Measurements from ENCODE around the gene UQCRC2. TPM values are rescaled to one million over a fixed set of nuclear protein-coding genes. Genes with fewer than 3 reads are reported as not detected.
"Not testable (repeated sequence)": the region's sequence is repeated elsewhere in the genome, so short reads cannot be mapped to it uniquely, and the experiment has no call there.

Gene UQCRC2
- total RNA-seq, 1 experiment from 2014 or later = 137 TPM

DNA sequence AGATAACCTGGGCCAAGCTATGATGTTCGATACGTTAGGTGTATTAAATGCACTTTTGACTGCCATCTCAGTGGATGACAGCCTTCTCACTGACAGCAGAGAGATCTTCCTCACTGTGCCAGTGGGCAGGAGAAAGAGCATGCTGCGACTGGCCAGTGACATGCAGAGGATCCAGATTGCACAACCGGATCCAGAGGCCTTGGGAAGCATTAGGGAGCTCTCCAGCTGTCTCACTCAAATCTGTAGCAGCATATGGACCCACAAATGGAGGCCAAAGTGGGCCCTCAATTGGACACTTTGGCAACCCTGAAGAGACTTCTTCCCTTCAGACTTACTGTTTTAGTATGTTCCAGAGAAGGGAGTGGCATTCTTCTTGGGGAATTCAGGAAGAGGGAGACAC is 26.9 kb downstream of the UQCRC2 start:
- no peak for DNase-seq (ENCODE audit: low read depth)

DNA sequence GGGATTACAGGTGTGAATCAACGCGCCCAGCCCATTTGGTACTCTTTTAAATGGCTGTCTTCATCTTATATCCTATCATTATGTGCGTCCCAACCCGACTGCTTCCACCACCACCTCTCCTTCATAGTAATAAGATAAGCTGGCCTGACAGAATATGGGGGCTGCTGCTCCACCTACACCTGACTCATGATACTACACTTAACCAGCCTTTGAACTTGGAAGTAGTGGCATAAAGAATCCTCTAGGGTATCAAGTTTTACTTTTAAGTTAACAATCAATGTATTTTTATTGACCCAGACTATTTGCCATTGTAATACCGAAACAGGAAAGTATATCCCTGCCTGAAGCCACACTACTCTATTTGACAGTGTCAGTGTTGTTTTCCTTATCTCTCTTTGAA is 28.9 kb downstream of the UQCRC2 start:
- DNase-seq (ENCODE audit: low read depth) = no peak

GRCh38 chr16:21984062-21984461 is 30.9 kb downstream of the UQCRC2 start:
- DNase-seq (ENCODE audit: low read depth) = no peak

- DNase-seq (ENCODE audit: low read depth) = no peak
These were observed 32.4 kb downstream of the UQCRC2 start for GRCh38 chr16:21985524-21985923.

DNA sequence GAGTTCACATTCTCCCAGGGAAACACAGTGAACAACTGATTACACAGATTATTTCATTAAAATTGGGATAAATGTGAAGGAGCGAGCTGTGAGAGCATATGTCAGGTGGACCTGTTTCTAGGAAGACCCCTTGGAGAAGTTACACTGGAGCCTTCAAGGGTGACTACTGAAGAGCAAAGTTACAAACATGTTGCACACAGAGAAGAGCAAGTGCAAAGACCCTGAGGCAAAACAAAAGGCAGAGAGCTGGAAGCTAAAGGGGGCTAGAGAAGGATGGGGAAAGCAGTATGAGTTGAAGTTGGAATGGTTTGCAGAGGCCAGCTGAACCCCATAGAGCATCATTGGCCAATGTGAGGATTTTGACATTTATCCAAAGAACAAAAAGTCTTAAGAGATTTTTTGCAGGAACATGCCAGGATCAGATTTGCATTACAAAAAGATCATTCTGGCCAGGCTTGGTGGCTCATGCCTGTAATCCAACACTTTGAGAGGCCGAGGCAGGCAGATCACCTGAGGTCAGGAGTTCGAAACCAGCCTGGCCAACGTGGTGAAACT is 33.6 kb downstream of the UQCRC2 start:
- no peak for DNase-seq (ENCODE audit: low read depth)

- DNase-seq (ENCODE audit: low read depth) = no peak
These were observed 34.3 kb downstream of the UQCRC2 start for GRCh38 chr16:21987498-21987897.

DNA sequence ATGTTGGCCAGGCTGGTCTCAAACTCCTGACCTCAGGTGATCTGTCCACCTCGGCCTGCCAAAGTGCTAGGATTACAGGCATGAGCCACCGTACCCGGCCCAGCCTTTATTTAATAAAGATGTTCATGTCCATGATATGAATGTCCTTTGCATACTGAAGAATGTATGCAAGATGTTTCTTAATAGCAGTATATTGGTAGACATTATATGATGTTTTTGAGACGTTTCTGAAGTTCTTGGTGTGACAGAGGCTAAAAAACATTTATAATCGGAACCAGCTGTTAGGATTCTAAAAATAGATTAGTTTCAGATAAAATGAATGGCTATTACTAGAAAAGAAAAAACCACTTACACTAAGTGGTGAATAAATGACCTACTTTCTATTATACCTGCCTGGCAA is 36.0 kb downstream of the UQCRC2 start:
- DNase-seq (ENCODE audit: low read depth) = no peak

DNA sequence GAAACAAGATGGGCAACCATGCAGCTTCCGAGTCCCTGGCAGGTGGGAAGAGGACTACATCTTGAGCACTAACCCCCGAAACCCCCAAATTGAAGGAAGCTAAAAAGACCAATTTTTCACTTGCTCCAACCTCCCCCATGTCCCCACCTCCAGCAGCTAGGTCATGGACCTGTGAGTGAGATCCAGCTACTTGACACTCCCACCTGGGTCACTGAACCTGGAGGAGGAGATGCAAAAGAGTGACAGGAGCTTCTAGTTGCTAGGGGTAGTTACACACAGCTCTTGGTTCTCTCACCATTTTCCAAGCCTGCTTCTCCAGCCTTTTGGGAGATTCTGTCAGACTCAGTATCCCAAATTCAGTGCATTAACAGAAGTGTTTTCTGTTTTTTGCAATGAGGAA is 36.6 kb downstream of the UQCRC2 start:
- DNase-seq (ENCODE audit: low read depth) = no peak

GRCh38 chr16:21990381-21990944 is 37.3 kb downstream of the UQCRC2 start:
- no peak for DNase-seq (ENCODE audit: low read depth)

GRCh38 chr16:21991621-21992020 is 38.5 kb downstream of the UQCRC2 start:
- DNase-seq (ENCODE audit: low read depth) = no peak

DNA sequence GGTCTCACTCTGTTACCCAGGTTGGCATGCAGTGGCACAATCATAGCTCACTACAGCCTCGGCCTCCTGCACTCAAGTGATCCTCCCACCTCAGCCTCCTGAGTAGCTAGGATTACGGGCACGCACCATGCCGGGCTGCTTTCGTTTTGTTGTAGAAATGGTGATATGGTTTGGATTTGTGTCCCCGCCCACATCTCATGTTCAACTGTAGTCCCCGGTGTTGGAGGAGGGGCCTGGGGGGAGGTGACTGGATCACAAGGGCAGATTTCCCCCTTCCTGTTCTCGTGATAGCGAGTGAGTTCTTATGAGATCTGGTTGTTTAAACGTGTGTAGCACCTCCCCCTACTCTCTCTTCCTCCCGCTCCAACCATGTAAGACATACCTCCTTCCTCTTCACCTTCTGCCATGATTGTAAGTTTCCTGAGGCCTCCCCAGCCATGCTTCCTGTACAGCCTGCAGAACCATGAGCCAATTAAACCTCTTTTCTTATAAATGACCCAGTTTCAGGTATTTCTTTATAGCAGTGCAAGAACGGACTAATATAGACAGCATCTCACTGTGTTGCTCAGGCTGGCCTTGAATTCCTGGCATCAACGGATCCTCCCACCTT is 41.8 kb downstream of the UQCRC2 start:
- DNase-seq (ENCODE audit: low read depth) = no peak

- no peak for DNase-seq (ENCODE audit: low read depth)
These were observed 43.9 kb downstream of the UQCRC2 start for GRCh38 chr16:21996923-21997696.

DNA sequence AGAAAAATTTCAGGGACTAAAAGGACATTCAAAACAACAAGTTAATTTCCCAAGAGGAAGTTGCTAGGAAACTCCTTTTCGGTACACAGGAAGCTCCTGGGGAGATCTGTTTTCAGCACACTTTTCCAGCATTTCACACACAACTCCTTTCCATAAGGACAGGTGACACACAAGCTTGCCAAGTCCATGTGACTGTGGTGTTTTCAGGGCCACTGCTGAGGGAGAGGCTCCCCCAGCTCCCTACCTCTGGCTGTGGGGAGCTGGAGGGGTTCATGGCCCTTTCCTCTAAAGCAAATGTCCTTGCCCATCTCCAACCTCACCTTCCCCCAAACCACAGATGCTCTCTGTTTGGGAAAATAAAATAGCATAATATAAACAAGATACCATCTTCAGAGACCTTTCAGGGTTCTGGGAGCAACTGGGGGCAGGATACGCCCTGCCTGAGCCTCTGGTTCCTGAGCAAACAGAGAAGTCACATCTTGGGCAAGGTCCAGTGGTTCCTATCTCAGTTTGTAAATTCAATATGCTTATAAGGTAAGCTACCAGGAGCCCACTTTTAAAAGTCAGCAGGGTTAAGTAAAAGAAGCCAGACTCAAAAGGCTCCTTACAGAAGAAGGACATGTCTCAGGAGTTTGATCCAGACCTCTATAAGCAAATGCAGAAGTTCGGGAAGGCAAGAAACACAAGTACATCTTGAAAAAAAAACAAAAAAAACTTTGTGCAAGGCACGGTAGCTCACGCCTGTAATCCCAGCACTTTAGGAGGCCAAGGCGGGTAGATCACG is 44.7 kb downstream of the UQCRC2 start:
- no peak for DNase-seq (ENCODE audit: low read depth)

- DNase-seq (ENCODE audit: low read depth) = no peak
These were observed 48.4 kb downstream of the UQCRC2 start for GRCh38 chr16:22001591-22001990.

- not testable (repeated sequence) for DNase-seq (ENCODE audit: low read depth)
These were observed 48.9 kb downstream of the UQCRC2 start for GRCh38 chr16:22002047-22002446.

- DNase-seq (ENCODE audit: low read depth) = no peak
These were observed 50.0 kb downstream of the UQCRC2 start for GRCh38 chr16:22003195-22003594.

GRCh38 chr16:22004341-22004740 is 51.2 kb downstream of the UQCRC2 start:
- no peak for DNase-seq (ENCODE audit: low read depth)

DNA sequence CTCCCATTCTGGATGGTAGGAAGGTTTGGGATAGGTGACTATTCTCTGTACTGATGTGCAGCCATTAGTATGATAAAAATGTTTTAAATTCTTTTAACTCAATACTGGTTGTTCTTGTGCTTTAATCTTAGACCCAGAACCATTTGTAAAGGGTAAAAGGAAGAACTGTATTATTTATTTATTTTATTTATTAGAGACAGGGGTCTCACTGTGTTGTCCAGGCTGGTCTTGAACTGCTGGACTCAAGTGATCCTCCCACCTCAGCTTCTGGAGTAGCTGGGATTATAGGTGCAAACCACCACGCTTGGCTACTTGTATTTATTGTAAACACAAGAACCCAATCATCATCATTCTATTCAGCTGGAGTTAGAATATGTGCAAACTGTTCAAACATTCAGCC is 52.6 kb downstream of the UQCRC2 start:
- no peak for DNase-seq (ENCODE audit: low read depth)

DNA sequence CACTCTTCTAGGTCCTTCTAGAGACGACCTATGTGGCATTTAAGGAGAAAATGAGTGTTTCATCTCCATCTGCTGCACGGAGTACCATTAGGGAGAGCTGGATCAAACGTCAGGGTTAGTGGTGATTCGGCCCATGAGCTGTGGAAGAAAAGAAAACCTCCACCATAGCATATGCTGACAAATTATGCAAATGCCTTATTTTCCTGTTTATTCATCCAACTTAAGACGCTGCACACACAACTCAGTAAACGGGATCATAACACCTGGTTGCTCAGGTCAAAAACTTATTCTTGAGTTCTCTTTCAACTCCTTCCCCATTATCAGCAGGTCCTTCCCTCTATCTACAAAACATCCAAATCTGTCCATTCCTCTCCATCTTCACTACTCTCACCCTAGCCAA is 53.5 kb downstream of the UQCRC2 start:
- DNase-seq (ENCODE audit: low read depth) = no peak

GRCh38 chr16:22007159-22007508 is 54.0 kb downstream of the UQCRC2 start:
- DNase-seq (ENCODE audit: low read depth) = no peak

- DNase-seq (ENCODE audit: low read depth) = peak; percentile 45
These were observed 54.5 kb downstream of the UQCRC2 start, which contains the start of gene MOSMO for GRCh38 chr16:22007509-22008214. Gene MOSMO, plus strand, starts transcription at chr16:22008111. Its CDS starts 191 bp downstream, at chr16:22008302.
